DOHH2 (cell line): ENCODE results near the gene HTR4.

Experiments used
- H3F3A ChIP-seq: fragments of 200-600 bp; sonication (generic), shearing (Covaris generic); 2 replicates; pipeline ENCODE4 v1.6.0; 2016; ENCODE audit warnings: antibody characterized with exemption, mild to moderate bottlenecking; ENCODE audit not compliant: control insufficient read depth, insufficient read depth
- H3K27ac ChIP-seq: fragments of 200-600 bp; sonication (generic); 2 replicates; pipeline ENCODE4 v1.5.1; 2014; ENCODE audit warnings: low read depth, mild to moderate bottlenecking, low read length, moderate library complexity
- H3K27me3 ChIP-seq: fragments of 200-600 bp; sonication (generic); 2 replicates; pipeline ENCODE4 v1.6.1; 2014; ENCODE audit warnings: mild to moderate bottlenecking, low read length, mixed read lengths; ENCODE audit not compliant: control insufficient read depth
- H3K36me3 ChIP-seq: fragments of 200-600 bp; sonication (generic); 2 replicates; pipeline ENCODE4 v1.6.1; 2014; ENCODE audit warnings: mild to moderate bottlenecking, low read length, moderate library complexity, mixed read lengths; ENCODE audit not compliant: control insufficient read depth
- H3K4me1 ChIP-seq: fragments of 200-600 bp; sonication (generic); 2 replicates; pipeline ENCODE4 v1.6.1; 2014; ENCODE audit warnings: mild to moderate bottlenecking, low read length, mixed read lengths; ENCODE audit not compliant: control insufficient read depth
- H3K4me2 ChIP-seq: fragments of 200-600 bp; sonication (generic); 2 replicates; pipeline ENCODE4 v1.6.0; 2014; ENCODE audit warnings: mild to moderate bottlenecking, low read length, moderate library complexity
- H3K4me3 ChIP-seq: fragments of 200-600 bp; sonication (generic); 2 replicates; pipeline ENCODE4 v1.5.1; 2014; ENCODE audit warnings: mild to moderate bottlenecking, low read length, mixed read lengths
- H3K79me2 ChIP-seq: fragments of 200-600 bp; sonication (generic); 2 replicates; pipeline ENCODE4 v1.6.1; 2014; ENCODE audit warnings: mild to moderate bottlenecking, low read length, mixed read lengths; ENCODE audit not compliant: control insufficient read depth
- H3K9me2 ChIP-seq: fragments of 200-600 bp; sonication (generic); replicated peaks from 2 replicates; pipeline ENCODE4 v1.6.1; 2014; ENCODE audit warnings: mild to moderate bottlenecking, low read length, mixed read lengths; ENCODE audit not compliant: control insufficient read depth
- H3K9me3 ChIP-seq: fragments of 200-600 bp; sonication (generic); 2 replicates; pipeline ENCODE4 v1.6.1; 2014; ENCODE audit warnings: antibody characterized with exemption, low read length, mixed read lengths; ENCODE audit not compliant: control insufficient read depth, insufficient read depth
- H4K20me1 ChIP-seq: fragments of 200-600 bp; sonication (generic); 2 replicates; pipeline ENCODE4 v1.6.0; 2014; ENCODE audit warnings: low read depth, mild to moderate bottlenecking, antibody characterized with exemption, low read length, moderate library complexity; ENCODE audit not compliant: control insufficient read depth, insufficient read depth
- CTCF ChIP-seq: fragments of 200-600 bp; sonication (generic); IDR thresholded peaks from one replicate; pipeline ENCODE4 v1.5.1; 2014; ENCODE audit warnings: antibody characterized with exemption, mild to moderate bottlenecking, low read depth, low read length; ENCODE audit not compliant: poor library complexity, severe bottlenecking
- EZH2phosphoT487 ChIP-seq: fragments of 200-600 bp; sonication (generic); IDR thresholded peaks from 2 replicates; pipeline ENCODE4 v1.6.1; 2017; ENCODE audit warnings: borderline replicate concordance, mild to moderate bottlenecking, antibody characterized with exemption, low read length, moderate library complexity, mixed read lengths

HTR4 gene

DNA sequence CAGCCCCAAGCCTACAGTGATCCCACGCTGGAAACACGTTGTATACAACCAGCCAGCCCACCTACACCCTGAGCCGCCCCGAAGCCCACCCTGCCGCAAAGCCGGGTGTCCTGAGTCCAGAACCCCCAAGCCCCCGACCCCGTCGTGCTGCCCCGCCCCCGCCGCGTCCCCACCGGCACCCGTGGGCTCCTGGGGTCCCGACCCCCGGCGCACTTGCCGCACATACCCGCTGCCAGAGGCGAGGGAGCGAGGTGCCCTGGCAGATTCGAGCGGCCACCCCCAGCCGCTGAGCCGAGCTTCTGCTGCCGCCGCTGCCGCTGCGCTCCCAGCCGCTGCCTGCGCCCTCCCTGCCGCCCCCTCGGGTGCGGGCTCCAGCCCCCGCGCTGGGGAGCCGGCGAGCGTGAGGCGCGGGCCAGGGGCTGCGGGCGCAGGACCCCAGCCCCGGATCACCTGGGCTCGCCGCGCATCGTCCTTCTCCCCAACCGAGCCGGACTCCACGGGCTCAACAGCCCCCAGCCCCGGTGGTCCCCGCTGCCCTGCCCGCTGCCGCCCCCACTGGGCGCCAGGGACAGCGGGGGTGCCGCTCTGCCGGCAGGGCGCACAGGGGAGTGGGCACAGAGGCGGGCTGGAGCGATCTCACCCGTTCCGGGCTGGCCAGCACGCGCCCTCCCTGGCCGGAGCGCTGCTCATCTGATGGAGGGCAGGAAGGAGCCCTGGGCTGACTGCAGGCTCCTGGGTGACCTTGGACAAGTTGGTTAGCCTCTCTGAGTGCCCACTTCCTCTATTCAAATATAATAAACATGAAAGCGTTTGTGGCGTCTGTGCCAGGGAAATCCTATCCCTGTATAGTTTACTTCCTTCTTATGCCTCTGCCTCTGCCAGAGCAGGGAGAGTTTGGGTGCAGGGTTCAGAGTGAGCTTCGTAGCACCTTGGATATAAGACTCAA is at the start of gene HTR4:
TSS of gene HTR4 (minus strand) at position 692 of the 946 bp plus-strand sequence. CDS start 17,513 bp downstream, outside the sequence.
- Histone ChIP-seq H3K79me2 (no peaks in the 10 kb centered on the region), H3K27me3 (peaks cover 7% of the 10 kb centered on the region; the same call in 1 of the 2 replicates), H4K20me1 (no peaks in the 10 kb centered on the region), H3K4me2 (no peak within 1 kb of the TSS), H3K36me3 (no peaks in the 10 kb centered on the region), H3F3A (no peaks in the 10 kb centered on the region), H3K4me3 (no peak within 1 kb of the TSS), H3K27ac (no peak within 1 kb of the TSS), H3K9me2 (no peaks in the 10 kb centered on the region), H3K4me1 (no peaks in the 10 kb centered on the region), H3K9me3 (no peaks in the 10 kb centered on the region)
- TF ChIP-seq CTCF: no peak
- no peak for TF ChIP-seq EZH2phosphoT487

- Histone ChIP-seq H3K4me2 (no peak overlapping the region), H3K4me3 (no peak overlapping the region), H3K9me2 (no peaks in the 10 kb centered on the region), H3K79me2 (no peaks in the 10 kb centered on the region), H3K27ac (no peak overlapping the region), H3K9me3 (no peaks in the 10 kb centered on the region), H3K4me1 (no peaks in the 10 kb centered on the region), H4K20me1 (no peaks in the 10 kb centered on the region), H3F3A (no peaks in the 10 kb centered on the region), H3K36me3 (no peaks in the 10 kb centered on the region), H3K27me3 (no peaks in the 10 kb centered on the region)
- no peak for TF ChIP-seq EZH2phosphoT487
- no peak for TF ChIP-seq CTCF
Measured at GRCh38 chr5:148702019-148702596, 47.8 kb upstream of the HTR4 start.

GRCh38 chr5:148699028-148699427 is 44.7 kb upstream of the HTR4 start:
- no peaks in the 10 kb centered on the region for H3K9me2 ChIP-seq
- H3K36me3 ChIP-seq: no peaks in the 10 kb centered on the region
- no peaks in the 10 kb centered on the region for H4K20me1 ChIP-seq
- no peaks in the 10 kb centered on the region for H3K9me3 ChIP-seq
- no peaks in the 10 kb centered on the region for H3K4me1 ChIP-seq
- no peaks in the 10 kb centered on the region for H3K79me2 ChIP-seq
- no peak overlapping the region for H3K27ac ChIP-seq
- no peak for TF ChIP-seq CTCF
- TF ChIP-seq EZH2phosphoT487: no peak
- no peaks in the 10 kb centered on the region for H3K27me3 ChIP-seq
- H3F3A ChIP-seq: no peaks in the 10 kb centered on the region
- H3K4me3 ChIP-seq: no peak overlapping the region
- no peak overlapping the region for H3K4me2 ChIP-seq
